ENCODE measurements around the gene NFKBIB. TPM values are rescaled to one million over a fixed set of nuclear protein-coding genes. Genes with fewer than 3 reads are reported as not detected.

NFKBIB gene
- total and polyA plus RNA-seq, 2 of the 13 experiments (the other 11 are each of a cell fraction or from before 2014, with no cell fraction given): 8.6 to 14.9 TPM

DNA sequence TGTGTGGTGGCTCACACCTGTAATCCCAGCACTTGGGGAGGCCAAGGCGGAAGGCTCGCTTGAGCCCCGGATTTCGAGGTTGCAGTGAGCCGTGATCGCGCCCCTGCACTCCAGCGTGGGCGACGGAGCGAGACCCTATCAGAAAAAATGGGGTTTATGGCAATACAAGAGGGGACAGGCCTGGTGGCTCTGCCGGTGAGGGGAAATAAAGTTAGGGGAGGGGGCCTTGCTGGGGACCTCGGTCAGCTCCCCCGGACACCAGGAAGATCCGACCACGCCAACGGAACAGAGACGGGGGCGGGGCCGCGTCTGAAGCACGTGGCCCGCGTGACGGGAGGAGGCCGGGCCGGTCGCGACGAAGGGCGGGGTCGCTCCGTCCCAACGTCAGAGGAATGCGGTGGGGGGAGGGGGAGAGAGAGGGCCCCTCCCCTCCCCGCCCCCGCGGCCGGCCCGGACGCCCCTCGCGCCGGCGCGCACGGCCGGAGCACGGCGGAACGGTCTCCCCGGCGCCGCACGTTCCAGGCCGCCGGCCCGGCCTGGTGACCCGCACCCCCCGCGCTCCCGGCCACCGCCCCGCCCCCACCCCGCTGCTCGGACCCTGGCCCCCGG lies 48.0 kb upstream of the NFKBIB start (continued):
- TF ChIP-seq, protein P1, sequence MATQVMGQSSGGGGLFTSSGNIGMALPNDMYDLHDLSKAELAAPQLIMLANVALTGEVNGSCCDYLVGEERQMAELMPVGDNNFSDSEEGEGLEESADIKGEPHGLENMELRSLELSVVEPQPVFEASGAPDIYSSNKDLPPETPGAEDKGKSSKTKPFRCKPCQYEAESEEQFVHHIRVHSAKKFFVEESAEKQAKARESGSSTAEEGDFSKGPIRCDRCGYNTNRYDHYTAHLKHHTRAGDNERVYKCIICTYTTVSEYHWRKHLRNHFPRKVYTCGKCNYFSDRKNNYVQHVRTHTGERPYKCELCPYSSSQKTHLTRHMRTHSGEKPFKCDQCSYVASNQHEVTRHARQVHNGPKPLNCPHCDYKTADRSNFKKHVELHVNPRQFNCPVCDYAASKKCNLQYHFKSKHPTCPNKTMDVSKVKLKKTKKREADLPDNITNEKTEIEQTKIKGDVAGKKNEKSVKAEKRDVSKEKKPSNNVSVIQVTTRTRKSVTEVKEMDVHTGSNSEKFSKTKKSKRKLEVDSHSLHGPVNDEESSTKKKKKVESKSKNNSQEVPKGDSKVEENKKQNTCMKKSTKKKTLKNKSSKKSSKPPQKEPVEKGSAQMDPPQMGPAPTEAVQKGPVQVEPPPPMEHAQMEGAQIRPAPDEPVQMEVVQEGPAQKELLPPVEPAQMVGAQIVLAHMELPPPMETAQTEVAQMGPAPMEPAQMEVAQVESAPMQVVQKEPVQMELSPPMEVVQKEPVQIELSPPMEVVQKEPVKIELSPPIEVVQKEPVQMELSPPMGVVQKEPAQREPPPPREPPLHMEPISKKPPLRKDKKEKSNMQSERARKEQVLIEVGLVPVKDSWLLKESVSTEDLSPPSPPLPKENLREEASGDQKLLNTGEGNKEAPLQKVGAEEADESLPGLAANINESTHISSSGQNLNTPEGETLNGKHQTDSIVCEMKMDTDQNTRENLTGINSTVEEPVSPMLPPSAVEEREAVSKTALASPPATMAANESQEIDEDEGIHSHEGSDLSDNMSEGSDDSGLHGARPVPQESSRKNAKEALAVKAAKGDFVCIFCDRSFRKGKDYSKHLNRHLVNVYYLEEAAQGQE (IDR thresholded peaks at IDR 0.05; ENCODE audit: borderline replicate concordance in 1 of 2, low read depth in 1 of 2, low read length in 2 of 2): no peak; a peak in 2 of 4 replicates
- no peak for TF ChIP-seq RNF2 (conservative IDR thresholded peaks at IDR 0.05; ENCODE audit: low read depth)
- no peak; the same call in 1 of the 2 replicates for TF ChIP-seq GTF3A (CRISPR knock-in tag; conservative IDR thresholded peaks at IDR 0.05)
- no peak for TF ChIP-seq SP140L (CRISPR knock-in tag; IDR thresholded peaks at IDR 0.05; ENCODE audit: borderline replicate concordance)
- TF ChIP-seq RXRA (CRISPR knock-in tag; IDR thresholded peaks at IDR 0.05): peak; percentile 18; the same call in 1 of the 2 replicates
- TF ChIP-seq ZBTB10 (CRISPR knock-in tag; IDR thresholded peaks at IDR 0.05; ENCODE audit: borderline replicate concordance): no peak
- TF ChIP-seq SIX1 (CRISPR knock-in tag; IDR thresholded peaks at IDR 0.05; ENCODE audit: borderline replicate concordance): no peak
- TF ChIP-seq, protein P2, sequence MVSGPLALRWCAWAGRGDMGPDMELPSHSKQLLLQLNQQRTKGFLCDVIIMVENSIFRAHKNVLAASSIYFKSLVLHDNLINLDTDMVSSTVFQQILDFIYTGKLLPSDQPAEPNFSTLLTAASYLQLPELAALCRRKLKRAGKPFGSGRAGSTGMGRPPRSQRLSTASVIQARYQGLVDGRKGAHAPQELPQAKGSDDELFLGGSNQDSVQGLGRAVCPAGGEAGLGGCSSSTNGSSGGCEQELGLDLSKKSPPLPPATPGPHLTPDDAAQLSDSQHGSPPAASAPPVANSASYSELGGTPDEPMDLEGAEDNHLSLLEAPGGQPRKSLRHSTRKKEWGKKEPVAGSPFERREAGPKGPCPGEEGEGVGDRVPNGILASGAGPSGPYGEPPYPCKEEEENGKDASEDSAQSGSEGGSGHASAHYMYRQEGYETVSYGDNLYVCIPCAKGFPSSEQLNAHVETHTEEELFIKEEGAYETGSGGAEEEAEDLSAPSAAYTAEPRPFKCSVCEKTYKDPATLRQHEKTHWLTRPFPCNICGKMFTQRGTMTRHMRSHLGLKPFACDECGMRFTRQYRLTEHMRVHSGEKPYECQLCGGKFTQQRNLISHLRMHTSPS (CRISPR knock-in tag; IDR thresholded peaks at IDR 0.05; ENCODE audit: low read depth): no peak
- no peak; the same call in 1 of the 2 replicates for TF ChIP-seq TOE1 (CRISPR knock-in tag; IDR thresholded peaks at IDR 0.05)
- no peak for TF ChIP-seq YEATS2 (CRISPR knock-in tag; IDR thresholded peaks at IDR 0.05; ENCODE audit: borderline replicate concordance)
- peak; percentile 72 for TF ChIP-seq ZFX (CRISPR knock-in tag; IDR thresholded peaks at IDR 0.05; ENCODE audit: low read depth)
- no peak for TF ChIP-seq TRIM22 (IDR thresholded peaks at IDR 0.05)
- peak; percentile 59; the same call in 1 of the 2 replicates for TF ChIP-seq MXD3 (CRISPR knock-in tag; IDR thresholded peaks at IDR 0.05)
- TF ChIP-seq, protein P3, sequence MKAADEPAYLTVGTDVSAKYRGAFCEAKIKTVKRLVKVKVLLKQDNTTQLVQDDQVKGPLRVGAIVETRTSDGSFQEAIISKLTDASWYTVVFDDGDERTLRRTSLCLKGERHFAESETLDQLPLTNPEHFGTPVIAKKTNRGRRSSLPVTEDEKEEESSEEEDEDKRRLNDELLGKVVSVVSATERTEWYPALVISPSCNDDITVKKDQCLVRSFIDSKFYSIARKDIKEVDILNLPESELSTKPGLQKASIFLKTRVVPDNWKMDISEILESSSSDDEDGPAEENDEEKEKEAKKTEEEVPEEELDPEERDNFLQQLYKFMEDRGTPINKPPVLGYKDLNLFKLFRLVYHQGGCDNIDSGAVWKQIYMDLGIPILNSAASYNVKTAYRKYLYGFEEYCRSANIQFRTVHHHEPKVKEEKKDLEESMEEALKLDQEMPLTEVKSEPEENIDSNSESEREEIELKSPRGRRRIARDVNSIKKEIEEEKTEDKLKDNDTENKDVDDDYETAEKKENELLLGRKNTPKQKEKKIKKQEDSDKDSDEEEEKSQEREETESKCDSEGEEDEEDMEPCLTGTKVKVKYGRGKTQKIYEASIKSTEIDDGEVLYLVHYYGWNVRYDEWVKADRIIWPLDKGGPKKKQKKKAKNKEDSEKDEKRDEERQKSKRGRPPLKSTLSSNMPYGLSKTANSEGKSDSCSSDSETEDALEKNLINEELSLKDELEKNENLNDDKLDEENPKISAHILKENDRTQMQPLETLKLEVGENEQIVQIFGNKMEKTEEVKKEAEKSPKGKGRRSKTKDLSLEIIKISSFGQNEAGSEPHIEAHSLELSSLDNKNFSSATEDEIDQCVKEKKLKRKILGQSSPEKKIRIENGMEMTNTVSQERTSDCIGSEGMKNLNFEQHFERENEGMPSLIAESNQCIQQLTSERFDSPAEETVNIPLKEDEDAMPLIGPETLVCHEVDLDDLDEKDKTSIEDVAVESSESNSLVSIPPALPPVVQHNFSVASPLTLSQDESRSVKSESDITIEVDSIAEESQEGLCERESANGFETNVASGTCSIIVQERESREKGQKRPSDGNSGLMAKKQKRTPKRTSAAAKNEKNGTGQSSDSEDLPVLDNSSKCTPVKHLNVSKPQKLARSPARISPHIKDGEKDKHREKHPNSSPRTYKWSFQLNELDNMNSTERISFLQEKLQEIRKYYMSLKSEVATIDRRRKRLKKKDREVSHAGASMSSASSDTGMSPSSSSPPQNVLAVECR (CRISPR knock-in tag; IDR thresholded peaks at IDR 0.05; ENCODE audit: borderline replicate concordance): peak; percentile 78; the same call in 1 of the 2 replicates
